ENCODE results near the gene TNFRSF19. TPM values are rescaled to one million over a fixed set of nuclear protein-coding genes. Genes with fewer than 3 reads are reported as not detected.

TNFRSF19 gene
- total and polyA plus RNA-seq, 2 of the 13 experiments (the other 11 are each of a cell fraction or from before 2014, with no cell fraction given) = 75.3 to 77.7 TPM

GRCh38 chr13:23588666-23589065, 18.5 kb downstream of the TNFRSF19 start (continued):
- no peak for TF ChIP-seq PRDM10 (CRISPR knock-in tag; IDR thresholded peaks at IDR 0.05; ENCODE audit: low read depth)
- TF ChIP-seq PCBP2 (optimal IDR thresholded peaks at IDR 0.05; ENCODE audit: low read depth, low read length, poor library complexity, severe bottlenecking) = no peak
- TF ChIP-seq ZNF720 (CRISPR knock-in tag; IDR thresholded peaks at IDR 0.05) = no peak

- no peak overlapping the region for H3K4me3 ChIP-seq (replicated peaks in 1 of 3; ENCODE audit: insufficient read depth in 1 of 3, low read depth in 2 of 3, low read length in 3 of 3)
- peaks cover 23% of the 10 kb centered on the region for H3K79me2 ChIP-seq (ENCODE audit: insufficient read depth, low read length)
- 98% methylated on average over 5 of the region's 5 CpGs for WGBS (ENCODE audit: low lambda C conversion rate)
- ChIA-PET CTCF (ENCODE audit: low intra/inter-chr PET ratio, low total read pairs) (no interaction called here), POLR2A (no interaction called here)
- FAIRE-seq = no peak
- BruUV-seq (replicated peaks) = no TSS peak
- H3K27me3 ChIP-seq (ENCODE audit: control insufficient read depth in 1 of 2, insufficient read depth in 2 of 2, low read length in 2 of 2) = no peaks in the 10 kb centered on the region
- H3K36me3 ChIP-seq (replicated peaks in 1 of 2; ENCODE audit: control insufficient read depth in 1 of 2, insufficient read depth in 2 of 2, low read length in 2 of 2) = peaks cover 12 to 33% of the 10 kb centered on the region in 2 experiments
- H3K9me3 ChIP-seq (ENCODE audit: low read length) = no peaks in the 10 kb centered on the region
- no peak for DNase-seq (ENCODE audit: low spot score)
- H3K9ac ChIP-seq (ENCODE audit: insufficient read depth, low read depth, low read length) = no peak overlapping the region
- no peak for TF ChIP-seq SPEN (CRISPR knock-in tag; IDR thresholded peaks at IDR 0.05; ENCODE audit: low read depth)
- TF ChIP-seq ZNF101 (CRISPR knock-in tag; IDR thresholded peaks at IDR 0.05; ENCODE audit: borderline replicate concordance, low read depth) = no peak
- TF ChIP-seq CC2D1A (CRISPR knock-in tag; IDR thresholded peaks at IDR 0.05) = no peak
- TF ChIP-seq POLR2AphosphoS5 (IDR thresholded peaks at IDR 0.05; ENCODE audit: low read depth, low read length) = no peak
- no peak for TF ChIP-seq ZNF782 (CRISPR knock-in tag; IDR thresholded peaks at IDR 0.05; ENCODE audit: borderline replicate concordance)
- TF ChIP-seq ZEB1 (IDR thresholded peaks at IDR 0.05; ENCODE audit: insufficient replicate concordance, low read depth) = no peak
- no peak for TF ChIP-seq CREB1 (IDR thresholded peaks at IDR 0.05)
- no peak for TF ChIP-seq CREB1 (CRISPR knock-in tag; IDR thresholded peaks at IDR 0.05)
- TF ChIP-seq ZNF777 (CRISPR knock-in tag; IDR thresholded peaks at IDR 0.05) = no peak
- no peak for TF ChIP-seq ZNF468 (CRISPR knock-in tag; IDR thresholded peaks at IDR 0.05)
- no peak for TF ChIP-seq SCMH1 (CRISPR knock-in tag; IDR thresholded peaks at IDR 0.05; ENCODE audit: borderline replicate concordance)
- TF ChIP-seq JUND (CRISPR knock-in tag; IDR thresholded peaks at IDR 0.05) = no peak
- no peak for TF ChIP-seq TCF12 (IDR thresholded peaks at IDR 0.05)
- TF ChIP-seq TCF12 (CRISPR knock-in tag; IDR thresholded peaks at IDR 0.05) = no peak
- TF ChIP-seq SNAI1 (CRISPR knock-in tag; IDR thresholded peaks at IDR 0.05; ENCODE audit: borderline replicate concordance) = no peak
- no peak for TF ChIP-seq RARG (CRISPR knock-in tag; IDR thresholded peaks at IDR 0.05; ENCODE audit: low read depth)
- TF ChIP-seq ZUFSP (CRISPR knock-in tag; IDR thresholded peaks at IDR 0.05; ENCODE audit: borderline replicate concordance) = no peak
- no peak overlapping the region for H3K27ac ChIP-seq (ENCODE audit: extremely low read length, insufficient read depth, low read length)
- H4K20me1 ChIP-seq (ENCODE audit: insufficient read depth, low read length) = 0 out of 2 replicates have a peak, but pooled peaks cover 4% of the 10 kb centered on the region
- no peak overlapping the region for H2AFZ ChIP-seq (ENCODE audit: low read length)
- in situ Hi-C loops (cut with HindIII; ENCODE audit: extremely low pct_ligation_motif_present, low pct_unique_long_range_greater_than_20kb) (loop anchor here (25.0 kb wide), 1 partner anchor 295 kb away; the partner anchor contains the start of genes C1QTNF9B and MIPEP), intact Hi-C loops (cut with micrococcal nuclease; ENCODE audit: unreplicated experiment) (no loop called here)
- H3K4me1 ChIP-seq (ENCODE audit: insufficient read depth, low read length) = peaks cover 31% of the 10 kb centered on the region
- no peak overlapping the region for H3K4me2 ChIP-seq (ENCODE audit: low read depth, low read length)
- ATAC-seq = no peak
These were observed 22.4 kb downstream of the TNFRSF19 start for GRCh38 chr13:23592596-23592995.
